ENCODE measurements around the gene DPP6.

The DPP6 gene

GRCh38 chr7:154171422-154171821 is 119.2 kb downstream of the DPP6 start:
- no peak overlapping the region for H3K4me3 ChIP-seq (ENCODE audit: low read depth, low read length)
- H3K27me3 ChIP-seq (ENCODE audit: control insufficient read depth, insufficient read depth, low read length) = no peaks in the 10 kb centered on the region
- H3K9ac ChIP-seq (ENCODE audit: low read depth, low read length) = no peak overlapping the region
- H3K36me3 ChIP-seq (ENCODE audit: control insufficient read depth, insufficient read depth, low read length) = no peaks in the 10 kb centered on the region
- no peaks in the 10 kb centered on the region for H3K9me3 ChIP-seq (ENCODE audit: control insufficient read depth, insufficient read depth, low read length)
- peaks cover 22% of the 10 kb centered on the region for H3K4me1 ChIP-seq (ENCODE audit: control insufficient read depth, insufficient read depth, low read length)

- H3K4me3 ChIP-seq (ENCODE audit: low read depth, low read length) = no peak overlapping the region
- no peaks in the 10 kb centered on the region for H3K9me3 ChIP-seq (ENCODE audit: control insufficient read depth, insufficient read depth, low read length)
- H3K4me1 ChIP-seq (ENCODE audit: control insufficient read depth, insufficient read depth, low read length) = peaks cover 22% of the 10 kb centered on the region
- no peaks in the 10 kb centered on the region for H3K36me3 ChIP-seq (ENCODE audit: control insufficient read depth, insufficient read depth, low read length)
- no peak overlapping the region for H3K9ac ChIP-seq (ENCODE audit: low read depth, low read length)
- no peaks in the 10 kb centered on the region for H3K27me3 ChIP-seq (ENCODE audit: control insufficient read depth, insufficient read depth, low read length)
Measured at GRCh38 chr7:154172236-154172635, 120.0 kb downstream of the DPP6 start.

GRCh38 chr7:154177584-154177983 is 125.4 kb downstream of the DPP6 start:
- Histone ChIP-seq H3K36me3 (ENCODE audit: control insufficient read depth, insufficient read depth, low read length) (no peaks in the 10 kb centered on the region), H3K4me3 (ENCODE audit: low read depth, low read length) (no peak overlapping the region), H3K27me3 (ENCODE audit: control insufficient read depth, insufficient read depth, low read length) (no peaks in the 10 kb centered on the region), H3K4me1 (ENCODE audit: control insufficient read depth, insufficient read depth, low read length) (peaks cover 17% of the 10 kb centered on the region), H3K9me3 (ENCODE audit: control insufficient read depth, insufficient read depth, low read length) (no peaks in the 10 kb centered on the region), H3K9ac (ENCODE audit: low read depth, low read length) (no peak overlapping the region)

GRCh38 chr7:154178895-154179294 is 126.7 kb downstream of the DPP6 start:
- no peak overlapping the region for H3K9ac ChIP-seq (ENCODE audit: low read depth, low read length)
- no peak overlapping the region for H3K4me3 ChIP-seq (ENCODE audit: low read depth, low read length)
- no peaks in the 10 kb centered on the region for H3K36me3 ChIP-seq (ENCODE audit: control insufficient read depth, insufficient read depth, low read length)

GRCh38 chr7:154183482-154183881 is 131.3 kb downstream of the DPP6 start:
- Histone ChIP-seq H3K4me3 (ENCODE audit: low read depth, low read length) (no peak overlapping the region), H3K9me3 (ENCODE audit: control insufficient read depth, insufficient read depth, low read length) (no peaks in the 10 kb centered on the region), H3K9ac (ENCODE audit: low read depth, low read length) (no peak overlapping the region), H3K27me3 (ENCODE audit: control insufficient read depth, insufficient read depth, low read length) (no peaks in the 10 kb centered on the region), H3K4me1 (ENCODE audit: control insufficient read depth, insufficient read depth, low read length) (peaks cover 36% of the 10 kb centered on the region), H3K36me3 (ENCODE audit: control insufficient read depth, insufficient read depth, low read length) (no peaks in the 10 kb centered on the region)

More at GRCh38 chr7:154178895-154179294, 126.7 kb downstream of the DPP6 start:
- Histone ChIP-seq H3K27me3 (ENCODE audit: control insufficient read depth, insufficient read depth, low read length) (no peaks in the 10 kb centered on the region), H3K4me1 (ENCODE audit: control insufficient read depth, insufficient read depth, low read length) (peaks cover 19% of the 10 kb centered on the region), H3K9me3 (ENCODE audit: control insufficient read depth, insufficient read depth, low read length) (no peaks in the 10 kb centered on the region)

GRCh38 chr7:154183946-154184345 is 131.7 kb downstream of the DPP6 start:
- peaks cover 36% of the 10 kb centered on the region for H3K4me1 ChIP-seq (ENCODE audit: control insufficient read depth, insufficient read depth, low read length)
- H3K9me3 ChIP-seq (ENCODE audit: control insufficient read depth, insufficient read depth, low read length) = no peaks in the 10 kb centered on the region
- no peaks in the 10 kb centered on the region for H3K27me3 ChIP-seq (ENCODE audit: control insufficient read depth, insufficient read depth, low read length)
- peak overlapping the region; percentile 34 for H3K4me3 ChIP-seq (ENCODE audit: low read depth, low read length)
- H3K36me3 ChIP-seq (ENCODE audit: control insufficient read depth, insufficient read depth, low read length) = no peaks in the 10 kb centered on the region
- H3K9ac ChIP-seq (ENCODE audit: low read depth, low read length) = no peak overlapping the region

- Histone ChIP-seq H3K4me3 (ENCODE audit: low read depth, low read length) (no peak overlapping the region), H3K36me3 (ENCODE audit: control insufficient read depth, insufficient read depth, low read length) (no peaks in the 10 kb centered on the region), H3K9ac (ENCODE audit: low read depth, low read length) (no peak overlapping the region), H3K4me1 (ENCODE audit: control insufficient read depth, insufficient read depth, low read length) (peaks cover 31% of the 10 kb centered on the region), H3K9me3 (ENCODE audit: control insufficient read depth, insufficient read depth, low read length) (no peaks in the 10 kb centered on the region), H3K27me3 (ENCODE audit: control insufficient read depth, insufficient read depth, low read length) (no peaks in the 10 kb centered on the region)
Measured at GRCh38 chr7:154186811-154187210, 134.6 kb downstream of the DPP6 start.

- no peaks in the 10 kb centered on the region for H3K9me3 ChIP-seq (ENCODE audit: control insufficient read depth, insufficient read depth, low read length)
- peaks cover 22% of the 10 kb centered on the region for H3K4me1 ChIP-seq (ENCODE audit: control insufficient read depth, insufficient read depth, low read length)
- H3K36me3 ChIP-seq (ENCODE audit: control insufficient read depth, insufficient read depth, low read length) = no peaks in the 10 kb centered on the region
- no peaks in the 10 kb centered on the region for H3K27me3 ChIP-seq (ENCODE audit: control insufficient read depth, insufficient read depth, low read length)
- no peak overlapping the region for H3K4me3 ChIP-seq (ENCODE audit: low read depth, low read length)
- H3K9ac ChIP-seq (ENCODE audit: low read depth, low read length) = no peak overlapping the region
Measured at GRCh38 chr7:154188330-154188729, 136.1 kb downstream of the DPP6 start.

- H3K4me1 ChIP-seq (ENCODE audit: control insufficient read depth, insufficient read depth, low read length) = peaks cover 4% of the 10 kb centered on the region
- H3K9ac ChIP-seq (ENCODE audit: low read depth, low read length) = no peak overlapping the region
- no peaks in the 10 kb centered on the region for H3K9me3 ChIP-seq (ENCODE audit: control insufficient read depth, insufficient read depth, low read length)
- H3K36me3 ChIP-seq (ENCODE audit: control insufficient read depth, insufficient read depth, low read length) = no peaks in the 10 kb centered on the region
- no peak overlapping the region for H3K4me3 ChIP-seq (ENCODE audit: low read depth, low read length)
- no peaks in the 10 kb centered on the region for H3K27me3 ChIP-seq (ENCODE audit: control insufficient read depth, insufficient read depth, low read length)
Measured at GRCh38 chr7:154195266-154195665, 143.1 kb downstream of the DPP6 start.

- H3K4me3 ChIP-seq (ENCODE audit: low read depth, low read length) = no peak overlapping the region
- no peak overlapping the region for H3K9ac ChIP-seq (ENCODE audit: low read depth, low read length)
- H3K4me1 ChIP-seq (ENCODE audit: control insufficient read depth, insufficient read depth, low read length) = peaks cover 4% of the 10 kb centered on the region
- H3K27me3 ChIP-seq (ENCODE audit: control insufficient read depth, insufficient read depth, low read length) = no peaks in the 10 kb centered on the region
- H3K9me3 ChIP-seq (ENCODE audit: control insufficient read depth, insufficient read depth, low read length) = no peaks in the 10 kb centered on the region
- H3K36me3 ChIP-seq (ENCODE audit: control insufficient read depth, insufficient read depth, low read length) = no peaks in the 10 kb centered on the region
Measured at GRCh38 chr7:154198481-154198880, 146.3 kb downstream of the DPP6 start.

- Histone ChIP-seq H3K27me3 (ENCODE audit: control insufficient read depth, insufficient read depth, low read length) (no peaks in the 10 kb centered on the region), H3K9ac (ENCODE audit: low read depth, low read length) (no peak overlapping the region), H3K4me3 (ENCODE audit: low read depth, low read length) (no peak overlapping the region), H3K4me1 (ENCODE audit: control insufficient read depth, insufficient read depth, low read length) (peaks cover 4% of the 10 kb centered on the region), H3K9me3 (ENCODE audit: control insufficient read depth, insufficient read depth, low read length) (no peaks in the 10 kb centered on the region), H3K36me3 (ENCODE audit: control insufficient read depth, insufficient read depth, low read length) (no peaks in the 10 kb centered on the region)
Measured at GRCh38 chr7:154200241-154200640, 148.0 kb downstream of the DPP6 start.

- Histone ChIP-seq H3K9ac (ENCODE audit: low read depth, low read length) (no peak overlapping the region), H3K9me3 (ENCODE audit: control insufficient read depth, insufficient read depth, low read length) (no peaks in the 10 kb centered on the region), H3K4me1 (ENCODE audit: control insufficient read depth, insufficient read depth, low read length) (peaks cover under 1% of the 10 kb centered on the region), H3K4me3 (ENCODE audit: low read depth, low read length) (no peak overlapping the region), H3K36me3 (ENCODE audit: control insufficient read depth, insufficient read depth, low read length) (no peaks in the 10 kb centered on the region), H3K27me3 (ENCODE audit: control insufficient read depth, insufficient read depth, low read length) (no peaks in the 10 kb centered on the region)
Measured at GRCh38 chr7:154202002-154202401, 149.8 kb downstream of the DPP6 start.

GRCh38 chr7:154204046-154204445 is 151.8 kb downstream of the DPP6 start:
- H3K36me3 ChIP-seq (ENCODE audit: control insufficient read depth, insufficient read depth, low read length) = no peaks in the 10 kb centered on the region
- H3K9me3 ChIP-seq (ENCODE audit: control insufficient read depth, insufficient read depth, low read length) = no peaks in the 10 kb centered on the region
- no peaks in the 10 kb centered on the region for H3K27me3 ChIP-seq (ENCODE audit: control insufficient read depth, insufficient read depth, low read length)
- no peak overlapping the region for H3K4me3 ChIP-seq (ENCODE audit: low read depth, low read length)
- H3K4me1 ChIP-seq (ENCODE audit: control insufficient read depth, insufficient read depth, low read length) = no peaks in the 10 kb centered on the region
- H3K9ac ChIP-seq (ENCODE audit: low read depth, low read length) = no peak overlapping the region
